HEK293T (cell line): ENCODE results near the gene OPCML.

Experiments used
- BHLHE40 ChIP-seq: fragments of 450-650 bp; IDR thresholded peaks from 2 replicates; pipeline ENCODE4 v1.6.1; 2016; ENCODE audit warnings: mild to moderate bottlenecking, moderate library complexity, borderline replicate concordance
- CTBP1 ChIP-seq: fragments of 450-650 bp; IDR thresholded peaks from 2 replicates; pipeline ENCODE4 v1.6.1; 2016; ENCODE audit warnings: borderline replicate concordance
- ELF4 ChIP-seq: fragments of 450-650 bp; IDR thresholded peaks from 2 replicates; pipeline ENCODE4 v1.6.1; 2017; ENCODE audit warnings: antibody characterized with exemption
- L3MBTL2 ChIP-seq: fragments of 450-650 bp; conservative IDR thresholded peaks from 2 replicates; pipeline ENCODE4 v1.6.1; 2016; ENCODE audit warnings: mild to moderate bottlenecking
- NFRKB ChIP-seq: fragments of 450-650 bp; IDR thresholded peaks from 2 replicates; pipeline ENCODE4 v1.6.1; 2016; ENCODE audit warnings: mild to moderate bottlenecking, moderate library complexity
- ZNF384 ChIP-seq: fragments of 450-650 bp; IDR thresholded peaks from 2 replicates; pipeline ENCODE4 v1.6.1; 2016

DNA sequence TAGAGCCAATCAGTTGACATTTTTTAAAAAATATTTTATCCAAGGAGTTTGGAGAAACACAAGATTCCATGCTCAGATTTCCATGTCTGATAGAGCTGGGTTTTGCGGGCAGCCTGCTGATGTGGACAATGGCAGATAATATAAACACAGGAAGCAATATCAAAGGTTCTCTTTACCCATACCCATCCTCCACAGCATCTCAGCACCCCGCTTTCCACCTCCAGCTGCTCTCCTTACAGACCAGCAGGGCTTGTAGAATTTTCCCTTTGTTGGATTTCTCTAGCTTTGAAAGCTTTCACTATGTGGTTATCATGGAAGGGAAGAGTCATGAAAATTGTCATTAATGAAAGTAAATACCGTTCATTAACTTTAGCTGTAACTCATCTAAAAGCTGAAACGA lies 746.4 kb downstream of the OPCML start:
- TF ChIP-seq ELF4 = no peak
- no peak for TF ChIP-seq CTBP1
- no peak for TF ChIP-seq NFRKB
- no peak for TF ChIP-seq ZNF384
- TF ChIP-seq L3MBTL2 = no peak
- TF ChIP-seq BHLHE40 = no peak
